AG08395 (cell line): ENCODE results near the gene SAPCD1.

ENCODE experiments used
- DNase-seq: peaks from one replicate; pipeline ENCODE4 v3.0.0; 2012; ENCODE audit warnings: mixed read lengths, low spot score

Gene SAPCD1

GRCh38 chr6:31752739-31753319 lies 9.6 kb upstream of the SAPCD1 start:
- peak; percentile 76 for DNase-seq

DNA sequence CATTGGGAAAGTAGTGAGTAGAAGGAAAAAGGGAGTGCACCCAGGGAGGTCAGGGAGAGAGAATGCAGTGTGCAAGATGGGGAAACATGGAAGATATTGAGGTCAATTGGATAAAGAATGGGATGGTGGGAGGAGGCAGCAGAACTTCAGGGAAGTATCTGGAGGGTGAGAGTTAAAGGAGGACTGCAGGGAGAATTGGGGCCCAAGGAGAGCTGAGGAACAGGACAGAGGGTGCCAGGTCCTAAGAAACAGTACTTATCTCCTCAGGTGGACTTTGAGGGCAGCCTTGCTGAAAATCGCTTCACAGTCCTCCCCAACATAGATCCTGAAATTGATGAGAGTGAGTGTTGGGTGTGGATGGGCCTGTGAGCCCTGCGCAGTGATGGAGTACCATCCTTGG lies 4.2 kb upstream of the SAPCD1 start:
- DNase-seq, result no peak

- DNase-seq, result no peak
Measured at GRCh38 chr6:31760790-31761189, 1.7 kb upstream of the SAPCD1 start.

DNA sequence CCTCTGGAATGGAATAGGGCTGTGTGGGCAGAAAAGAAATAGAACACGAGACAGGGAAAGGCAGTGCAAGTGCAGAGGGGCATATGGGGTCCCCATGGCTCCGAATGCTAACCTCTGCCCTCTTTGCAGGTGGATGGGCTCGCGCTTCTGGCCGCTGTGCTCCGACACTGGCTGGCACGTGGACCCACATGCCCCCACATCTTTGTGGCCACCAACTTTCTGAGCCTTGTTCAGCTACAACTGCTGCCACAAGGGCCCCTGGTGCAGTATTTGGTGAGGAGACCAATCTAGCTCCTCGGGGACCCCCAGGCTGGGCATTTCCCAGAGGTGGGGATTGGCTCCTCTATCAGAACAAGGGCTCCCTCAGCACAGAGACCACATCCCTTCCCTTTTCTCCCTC lies 1.1 kb upstream of the SAPCD1 start:
- DNase-seq, result no peak

- DNase-seq, result no peak
Measured at GRCh38 chr6:31762878-31763618, 592 bp downstream of the SAPCD1 start.

- peak; percentile 94 for DNase-seq
Measured at GRCh38 chr6:31763619-31763940, 1.1 kb downstream of the SAPCD1 start.

- no peak for DNase-seq
Measured at GRCh38 chr6:31764198-31764597, 1.7 kb downstream of the SAPCD1 start.

DNA sequence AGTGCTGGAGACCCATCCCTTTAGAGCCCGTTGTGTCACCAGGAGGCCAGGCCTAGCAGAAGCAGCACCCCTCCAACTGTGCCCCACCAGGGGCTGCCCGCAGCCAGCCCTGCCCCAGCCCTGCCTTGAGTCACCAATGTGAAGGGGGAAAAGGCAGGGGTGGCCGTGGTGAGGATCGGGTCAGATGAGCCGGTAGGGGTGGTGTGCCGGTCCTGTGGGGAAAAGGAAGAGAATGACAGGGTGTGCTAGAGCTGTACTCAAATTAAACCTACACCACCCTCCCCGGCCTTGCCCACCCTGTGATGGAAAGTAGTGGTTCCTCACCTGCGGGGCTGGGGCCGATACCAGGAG lies 3.1 kb downstream of the SAPCD1 start:
- no peak for DNase-seq

DNA sequence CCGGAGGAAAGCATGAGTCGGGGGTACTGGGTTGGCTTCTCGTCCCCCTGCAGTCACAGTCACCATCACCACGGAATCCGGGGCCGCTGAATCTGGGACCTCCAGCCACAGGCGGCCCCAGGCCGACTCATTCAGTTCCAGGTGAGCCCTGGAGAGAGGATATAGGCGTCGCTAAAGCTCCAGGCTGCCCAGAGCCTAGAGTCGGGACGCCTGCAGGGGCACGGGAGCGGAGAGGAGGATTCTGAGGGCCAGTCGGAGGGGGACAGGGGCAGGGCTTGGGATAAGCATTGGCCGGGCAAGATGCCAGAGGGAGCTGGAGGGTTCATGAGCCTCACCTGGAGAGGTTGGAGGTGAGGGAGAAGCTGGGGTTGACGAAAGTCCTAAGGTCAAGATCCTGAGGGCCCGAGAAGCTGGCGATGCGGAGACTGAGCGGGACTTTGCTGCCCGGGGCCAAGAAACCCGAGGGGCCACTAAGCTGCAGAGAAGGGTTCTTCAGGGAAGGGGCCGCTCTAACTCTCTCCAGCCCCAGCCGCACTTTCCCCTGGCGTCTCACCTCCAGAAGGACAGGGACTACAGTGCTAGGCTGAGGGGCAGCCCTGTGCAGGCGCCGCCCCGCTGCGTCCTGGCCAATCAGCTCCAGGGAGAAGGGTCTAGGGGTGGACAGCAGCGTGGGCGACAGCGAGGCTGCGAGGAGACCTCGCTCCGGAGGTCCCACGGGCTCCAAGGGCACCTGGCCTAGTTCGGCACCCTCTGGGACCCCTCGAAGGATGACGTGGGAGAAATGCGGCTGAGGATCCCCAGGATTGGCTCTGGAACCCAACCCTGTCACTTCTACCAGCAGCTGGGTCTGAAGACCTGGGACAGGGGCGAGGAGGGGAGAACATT lies 3.7 kb downstream of the SAPCD1 start:
- DNase-seq, result peak; percentile 53

DNA sequence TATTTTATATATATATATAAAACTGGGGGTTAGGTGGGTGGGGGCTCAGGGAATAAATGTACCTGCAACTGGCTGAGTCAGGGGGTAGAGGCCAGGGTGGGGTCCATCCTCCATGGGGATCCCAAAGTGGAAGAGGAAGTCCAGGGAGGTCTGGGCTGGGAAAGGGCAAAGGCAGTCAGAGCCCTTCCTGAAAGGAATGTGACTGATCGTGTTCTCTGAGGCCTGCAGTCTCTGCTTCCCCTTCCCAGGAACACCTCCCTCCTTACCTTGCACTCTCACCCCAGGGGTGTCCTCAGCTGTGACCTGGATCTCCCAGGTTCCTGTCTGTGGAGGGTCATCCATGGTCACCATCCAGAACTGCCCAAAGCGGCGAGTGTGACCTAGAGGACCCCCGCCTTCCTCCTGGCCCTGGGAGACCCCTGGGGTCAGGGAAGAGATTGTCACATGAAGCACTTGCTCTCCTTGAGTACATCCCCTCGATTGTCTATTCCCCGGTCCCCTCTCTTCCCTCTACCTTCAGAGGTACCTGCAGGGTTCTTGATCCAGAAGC lies 4.7 kb downstream of the SAPCD1 start:
- no peak for DNase-seq

- DNase-seq, result no peak
Measured at GRCh38 chr6:31768363-31769257, 6.2 kb downstream of the SAPCD1 start.

DNA sequence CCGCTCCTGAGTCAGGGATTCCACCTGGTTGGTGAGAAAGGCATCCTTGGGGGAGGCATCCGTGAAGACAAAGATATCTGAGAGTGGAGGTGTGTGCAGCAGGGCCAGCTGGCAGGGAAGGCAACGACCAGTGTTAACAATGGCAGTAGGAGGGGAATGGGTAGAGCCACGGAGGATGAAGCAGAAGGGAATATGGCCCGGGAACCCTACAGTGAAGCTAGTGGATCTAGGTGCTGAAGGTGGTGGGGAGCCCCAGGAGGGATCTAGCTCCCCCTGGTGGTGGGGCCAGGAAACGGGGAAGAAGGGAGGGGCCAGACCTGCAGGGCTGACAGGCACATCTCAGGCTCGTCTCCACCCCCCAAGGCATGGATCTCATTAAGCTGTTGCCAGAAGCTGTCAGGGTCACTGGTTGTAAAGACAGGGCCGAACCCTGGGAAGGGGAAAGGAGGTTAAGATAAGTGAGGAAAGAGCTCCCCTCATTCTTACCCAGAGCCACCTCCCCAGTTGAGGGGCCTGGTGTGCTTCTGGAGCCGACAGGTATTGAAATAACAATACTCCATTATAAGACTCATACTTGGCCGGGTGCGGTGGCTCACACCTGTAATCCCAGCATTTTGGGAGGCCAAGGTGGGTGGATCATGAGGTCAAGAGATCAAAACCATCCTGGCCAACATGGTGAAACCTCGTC lies 7.4 kb downstream of the SAPCD1 start:
- peak; percentile 82 for DNase-seq

- DNase-seq, result no peak
Measured at GRCh38 chr6:31770860-31771259, 8.4 kb downstream of the SAPCD1 start.

- DNase-seq, result no peak
Measured at GRCh38 chr6:31771992-31772358, 9.5 kb downstream of the SAPCD1 start.

- no peak for DNase-seq
Measured at GRCh38 chr6:31775184-31775583, 12.7 kb downstream of the SAPCD1 start.

GRCh38 chr6:31775633-31776484 lies 13.4 kb downstream of the SAPCD1 start:
- no peak for DNase-seq

GRCh38 chr6:31776485-31776988 lies 14.1 kb downstream of the SAPCD1 start:
- DNase-seq, result no peak

GRCh38 chr6:31776989-31777666 lies 14.7 kb downstream of the SAPCD1 start, which contains the start of gene VWA7:
TSS of gene VWA7 (minus strand) at chr6:31777328. CDS start at chr6:31776779, 549 bp downstream.
- peak; percentile 77 for DNase-seq

- no peak for DNase-seq
Measured at GRCh38 chr6:31777667-31778050, 15.2 kb downstream of the SAPCD1 start.
